ENCODE measurements around the gene ISM1. TPM values are rescaled to one million over a fixed set of nuclear protein-coding genes. Genes with fewer than 3 reads are reported as not detected.

ISM1 gene
- total RNA-seq, 3 donors from 2014 or later = 13.0 to 18.7 (median 15.2) TPM

- DNase-seq (ENCODE audit: low spot score in 2 of 2) = no peak
- TF ChIP-seq POLR2A (IDR thresholded peaks at IDR 0.05) (no peak), POLR2AphosphoS5 (IDR thresholded peaks at IDR 0.05) (no peak), CTCF (IDR thresholded peaks at IDR 0.05) (no peak)
- H3K9me3 ChIP-seq = no peaks in the 10 kb centered on the region
- no peaks in the 10 kb centered on the region for H3K36me3 ChIP-seq
- H3K4me1 ChIP-seq = peaks cover 0 to 4% of the 10 kb centered on the region in 2 donors
- intact Hi-C loops (cut with DNase I; ENCODE audit: low total_unique reads) = no loop called here
- no peak overlapping the region for H3K4me3 ChIP-seq
- peak overlapping the region; percentile 76 to 85 for H3K27ac ChIP-seq
- no peaks in the 10 kb centered on the region for H3K27me3 ChIP-seq
Observed at GRCh38 chr20:13341737-13342393, 120.8 kb downstream of the ISM1 start.

- H3K36me3 ChIP-seq = no peaks in the 10 kb centered on the region
- no peak overlapping the region for H3K4me3 ChIP-seq
- intact Hi-C loops (cut with DNase I; ENCODE audit: low total_unique reads) = no loop called here
- H3K27me3 ChIP-seq = no peaks in the 10 kb centered on the region
- no peak for TF ChIP-seq POLR2A (IDR thresholded peaks at IDR 0.05)
- TF ChIP-seq CTCF (IDR thresholded peaks at IDR 0.05) = no peak
- peak in 1 of 3 donors; percentile 24 for TF ChIP-seq POLR2AphosphoS5 (IDR thresholded peaks at IDR 0.05)
- H3K27ac ChIP-seq = peak overlapping the region; percentile 76 to 85
- peak in 1 of 2 donors; percentile 87 for DNase-seq (ENCODE audit: low spot score in 2 of 2)
- H3K9me3 ChIP-seq = no peaks in the 10 kb centered on the region
- H3K4me1 ChIP-seq = peaks cover 0 to 4% of the 10 kb centered on the region in 2 donors
Observed at GRCh38 chr20:13342469-13343242, 121.6 kb downstream of the ISM1 start.

GRCh38 chr20:13344671-13345070, 123.6 kb downstream of the ISM1 start:
- TF ChIP-seq CTCF (IDR thresholded peaks at IDR 0.05) = no peak
- no peak for TF ChIP-seq POLR2A (IDR thresholded peaks at IDR 0.05)
- TF ChIP-seq POLR2AphosphoS5 (IDR thresholded peaks at IDR 0.05) = no peak
- peaks cover 0 to 4% of the 10 kb centered on the region in 2 donors for H3K4me1 ChIP-seq
- peak overlapping the region; percentile 76 to 85 for H3K27ac ChIP-seq
- H3K9me3 ChIP-seq = no peaks in the 10 kb centered on the region
- no peak for DNase-seq (ENCODE audit: low spot score in 2 of 2)
- H3K4me3 ChIP-seq = no peak overlapping the region
- H3K27me3 ChIP-seq = no peaks in the 10 kb centered on the region
- H3K36me3 ChIP-seq = no peaks in the 10 kb centered on the region
- intact Hi-C loops (cut with DNase I; ENCODE audit: low total_unique reads) = no loop called here

GRCh38 chr20:13348311-13349234, 127.5 kb downstream of the ISM1 start:
- H3K36me3 ChIP-seq = no peaks in the 10 kb centered on the region
- peak overlapping the region in 1 of 3 donors; percentile 37 for H3K4me3 ChIP-seq
- H3K27me3 ChIP-seq = no peaks in the 10 kb centered on the region
- H3K4me1 ChIP-seq = peaks cover 0 to 4% of the 10 kb centered on the region in 2 donors
- H3K9me3 ChIP-seq = no peaks in the 10 kb centered on the region
- intact Hi-C loops (cut with DNase I; ENCODE audit: low total_unique reads) = no loop called here
- no peak for TF ChIP-seq POLR2AphosphoS5 (IDR thresholded peaks at IDR 0.05)
- no peak for TF ChIP-seq POLR2A (IDR thresholded peaks at IDR 0.05)
- TF ChIP-seq CTCF (IDR thresholded peaks at IDR 0.05) = no peak
- peak overlapping the region; percentile 64 to 75 for H3K27ac ChIP-seq
- DNase-seq (ENCODE audit: low spot score in 2 of 2) = peak in 1 of 2 donors; percentile 48
